SHP77 treated with DMSO at 0.1 percent for 48 hours (cell line): Measurements from ENCODE around the gene EMILIN2.
"Not testable (repeated sequence)": the region's sequence is repeated elsewhere in the genome, so short reads cannot be mapped to it uniquely, and the experiment has no call there.

Experiments used
- DNase-seq: peaks from one replicate; lab custom pipeline; 2025; lab: John Stamatoyannopoulos, UW

The EMILIN2 gene

GRCh38 chr18:2846636-2847316 lies at the start of gene EMILIN2:
EMILIN2 (plus strand) TSS chr18:2847006; CDS start chr18:2847189, 183 bp downstream.
- no peak for DNase-seq

DNA sequence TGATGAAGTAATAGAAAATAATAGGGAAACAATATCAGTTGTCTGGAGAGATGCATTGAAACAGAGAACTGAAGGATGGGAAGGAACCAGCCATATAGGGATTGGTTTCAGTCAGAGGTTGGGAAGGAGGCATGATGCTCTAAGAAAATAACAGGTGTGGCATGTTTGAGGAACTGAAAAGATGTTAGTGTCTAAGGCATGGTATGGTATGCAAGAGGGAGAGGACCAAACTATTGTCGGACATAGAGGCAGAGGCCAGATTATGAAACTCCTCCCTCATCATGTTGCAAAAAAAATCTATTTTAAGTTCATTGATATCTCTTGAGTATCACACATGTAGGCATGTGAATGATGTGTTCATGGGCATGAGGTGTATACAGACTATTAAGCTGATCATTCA lies 48.9 kb upstream of the EMILIN2 start:
- DNase-seq, result no peak

DNA sequence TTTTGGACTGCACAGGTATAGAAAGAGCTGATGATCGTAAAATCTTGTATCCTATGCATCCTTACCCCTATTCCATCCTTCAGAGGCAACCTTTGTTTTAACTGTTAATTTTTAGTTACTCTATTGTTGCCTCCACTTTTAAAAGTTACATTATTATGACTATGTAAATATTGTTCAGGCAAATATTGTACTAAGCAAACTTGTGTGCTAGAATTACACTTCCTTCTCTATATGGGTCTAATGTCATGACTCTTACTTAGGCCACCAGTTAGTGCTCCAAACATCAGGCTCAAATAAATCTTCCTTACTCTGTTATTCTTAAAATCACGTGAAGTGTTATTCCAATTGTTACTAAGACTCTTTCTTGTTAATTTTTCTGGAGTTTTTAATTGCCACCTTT lies 47.4 kb upstream of the EMILIN2 start:
- DNase-seq, result no peak

GRCh38 chr18:2805970-2806943 lies 40.5 kb upstream of the EMILIN2 start:
- no peak for DNase-seq

GRCh38 chr18:2808640-2809039 lies 38.2 kb upstream of the EMILIN2 start:
- not testable (repeated sequence) for DNase-seq

- DNase-seq, result not testable (repeated sequence)
These were observed 37.1 kb upstream of the EMILIN2 start for GRCh38 chr18:2809666-2810183.

- DNase-seq, result no peak
These were observed 35.4 kb upstream of the EMILIN2 start for GRCh38 chr18:2811416-2811815.

GRCh38 chr18:2814928-2815327 lies 31.9 kb upstream of the EMILIN2 start:
- DNase-seq, result no peak

DNA sequence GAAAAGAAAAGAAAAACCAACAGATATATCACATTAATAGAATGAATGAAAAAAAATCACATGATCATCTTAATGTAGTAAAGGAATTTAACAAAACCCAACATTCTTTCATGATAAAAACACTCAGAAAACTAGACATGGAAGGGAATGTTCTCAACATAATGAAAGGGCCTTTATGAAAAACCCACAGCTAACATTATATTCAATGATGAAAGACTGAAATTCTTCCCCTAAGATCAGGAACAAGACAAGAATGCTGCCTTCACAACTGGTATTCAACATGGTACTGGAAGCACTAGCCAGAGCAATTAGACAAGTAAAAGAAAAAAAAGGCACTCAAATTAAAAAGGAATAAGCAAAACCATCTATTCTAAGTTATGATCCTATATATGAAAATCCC lies 28.5 kb upstream of the EMILIN2 start:
- DNase-seq, result no peak

DNA sequence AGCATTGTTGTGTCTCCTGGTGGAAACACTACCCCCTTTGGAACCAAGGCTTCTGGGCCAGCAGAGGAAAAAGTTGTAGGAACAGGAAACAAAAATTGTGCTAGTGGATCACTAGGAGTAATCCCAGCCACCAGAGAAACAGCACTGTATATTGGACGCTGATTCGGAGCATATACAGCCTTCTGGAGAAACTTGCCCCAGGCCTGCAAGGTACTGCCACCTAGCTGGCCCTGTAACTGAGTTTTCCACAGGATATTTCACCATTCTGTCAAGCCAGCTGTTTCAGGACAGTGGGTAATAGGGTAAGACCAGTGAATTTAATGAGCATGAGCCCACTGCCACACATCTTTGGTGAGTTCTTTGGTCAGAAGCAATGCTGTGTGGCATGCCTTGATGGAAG lies 25.1 kb upstream of the EMILIN2 start:
- no peak for DNase-seq

- DNase-seq, result no peak
These were observed 24.4 kb upstream of the EMILIN2 start for GRCh38 chr18:2822213-2822921.

- DNase-seq, result no peak
These were observed 23.6 kb upstream of the EMILIN2 start for GRCh38 chr18:2823202-2823601.

GRCh38 chr18:2823966-2824365 lies 22.8 kb upstream of the EMILIN2 start:
- DNase-seq, result no peak

DNA sequence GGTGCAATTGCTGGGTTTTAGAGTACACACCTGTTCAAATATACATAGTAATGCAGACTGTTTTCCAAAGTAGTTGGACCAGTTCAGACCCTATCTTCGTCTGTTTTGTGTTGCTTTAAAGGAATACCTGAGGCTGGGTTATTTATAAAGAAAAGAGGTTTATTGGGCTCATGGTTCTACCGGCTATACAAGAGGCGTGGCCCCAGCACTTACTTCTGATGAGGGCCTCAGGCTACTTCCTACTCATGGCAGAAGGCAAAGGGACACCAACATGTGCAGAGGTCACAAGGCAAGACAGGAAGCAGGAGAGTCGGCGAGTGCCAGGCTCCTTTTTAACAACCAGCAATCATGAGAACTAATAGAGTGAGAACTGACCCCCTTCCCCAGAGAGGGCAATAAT lies 21.9 kb upstream of the EMILIN2 start:
- DNase-seq, result no peak

DNA sequence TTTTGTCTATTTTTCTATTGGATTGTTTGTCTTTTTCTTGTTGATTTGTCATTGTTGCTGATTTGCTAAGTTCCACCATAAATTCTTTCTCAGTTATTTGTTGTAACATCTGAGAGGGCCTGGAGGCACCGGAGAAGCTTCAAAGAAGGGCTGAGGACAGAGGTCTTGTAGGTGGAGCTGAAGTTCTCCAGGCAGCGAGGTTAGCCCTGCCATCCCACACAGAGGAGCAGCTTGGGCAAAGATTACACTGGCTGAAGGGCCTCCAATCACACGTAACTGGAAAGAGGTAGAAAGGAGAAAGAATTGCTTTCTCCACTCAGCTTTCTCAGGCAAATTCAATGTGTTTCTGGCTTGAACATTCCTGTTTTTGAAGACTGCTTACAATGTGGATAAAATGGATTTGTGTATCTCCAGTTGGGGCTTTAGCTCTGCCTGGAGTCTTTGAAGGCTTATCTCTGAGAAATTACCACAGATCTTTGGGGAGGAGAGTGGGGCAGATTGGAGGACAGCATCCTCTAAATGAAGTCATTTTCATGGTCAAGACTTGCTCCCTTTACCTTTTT lies 21.1 kb upstream of the EMILIN2 start:
- DNase-seq, result no peak

- DNase-seq, result no peak
These were observed 20.2 kb upstream of the EMILIN2 start for GRCh38 chr18:2826581-2826980.

DNA sequence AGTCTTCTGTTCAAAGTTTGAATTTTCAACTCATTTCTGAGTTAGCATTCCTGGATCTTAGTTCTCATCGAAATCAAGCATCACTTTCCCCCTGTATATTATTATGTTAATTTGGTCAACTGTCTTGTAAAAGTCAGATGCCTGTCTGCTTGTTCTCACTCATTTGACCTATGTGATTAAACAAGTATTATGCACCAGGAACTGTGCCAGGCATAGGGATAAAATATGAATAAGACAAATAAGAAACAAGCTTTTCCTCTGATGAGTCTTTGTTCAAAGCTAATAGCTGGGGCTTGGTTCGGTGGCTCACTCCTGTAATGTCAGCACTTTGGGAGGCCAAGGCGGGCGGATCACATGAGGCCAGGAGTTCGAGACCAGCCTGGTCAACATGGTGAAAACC lies 19.7 kb upstream of the EMILIN2 start:
- no peak for DNase-seq

GRCh38 chr18:2836118-2836517 lies 10.7 kb upstream of the EMILIN2 start:
- DNase-seq, result not testable (repeated sequence)

DNA sequence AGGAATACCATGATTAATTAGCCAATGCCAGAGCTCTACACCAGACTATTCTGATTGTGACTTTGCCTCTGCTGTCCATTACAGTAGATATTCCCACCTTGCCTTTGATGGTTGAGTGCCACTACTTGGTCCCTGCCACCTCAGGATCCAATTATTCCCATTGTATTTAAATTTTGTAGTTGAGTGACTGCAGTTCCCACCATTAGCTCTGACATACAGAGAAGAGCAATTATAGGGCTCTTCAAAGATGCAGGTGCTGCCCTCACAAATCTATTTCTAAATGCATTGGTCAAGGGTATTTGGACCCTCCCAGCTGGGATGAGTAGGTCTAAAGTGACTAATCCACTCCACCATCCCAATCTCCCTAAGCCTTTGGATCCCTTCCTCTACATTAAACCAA lies 9.5 kb upstream of the EMILIN2 start:
- DNase-seq, result not testable (repeated sequence)

- DNase-seq, result no peak
These were observed 7.6 kb upstream of the EMILIN2 start for GRCh38 chr18:2839202-2839601.

- no peak for DNase-seq
These were observed 6.3 kb upstream of the EMILIN2 start for GRCh38 chr18:2840521-2840920.

- DNase-seq, result no peak
These were observed 3.7 kb upstream of the EMILIN2 start for GRCh38 chr18:2843146-2843545.
